Ascending aorta (tissue), 2 donors: ENCODE data around the gene CTIF. TPM values are rescaled to one million over a fixed set of nuclear protein-coding genes. Genes with fewer than 3 reads are reported as not detected.

Experiments used
- DNase-seq, 2 donors: peaks; one replicate each; pipeline ENCODE4 v3.0.0-alpha.2; 2019; ENCODE audit warnings: low spot score in 2 of 2
- H3K27ac ChIP-seq, 2 donors: fragments of 200-600 bp; sonication (generic); one replicate each; pipeline ENCODE4 v1.5.1; 2016 to 2017; ENCODE audit warnings: mild to moderate bottlenecking in 1 of 2
- H3K27me3 ChIP-seq: fragments of 200-600 bp; sonication (generic); one replicate; pipeline ENCODE4 v1.5.1; 2017
- H3K36me3 ChIP-seq, 2 donors: fragments of 200-600 bp; sonication (generic); one replicate each; pipeline ENCODE4 v1.5.1; 2016
- H3K4me1 ChIP-seq, 2 donors: fragments of 200-600 bp; sonication (generic); one replicate each; pipeline ENCODE4 v1.5.1; 2016 to 2017; ENCODE audit warnings: mild to moderate bottlenecking in 1 of 2
- H3K4me3 ChIP-seq, 2 donors: fragments of 200-600 bp; sonication (generic); one replicate each; pipeline ENCODE4 v1.5.1; 2016 to 2017; ENCODE audit warnings: mild to moderate bottlenecking in 1 of 2
- H3K9me3 ChIP-seq, 2 donors: fragments of 200-600 bp; sonication (generic); one replicate each; pipeline ENCODE4 v1.5.1; 2016
- intact Hi-C: fragments of 100-400 bp; cut with DNase I; formaldehyde crosslinking; loops from one replicate; pipeline ENCODE4 v1.15.1; 2023
- total RNA-seq: library from RNA; depleted of rRNA; stranded (reverse); fragments of >200 nt; gene quantifications from one replicate; pipeline ENCODE4 v1.1.0, GENCODE V29; 2016
- TF ChIP-seq, protein P1 (sequence below), 3 experiments: fragments of 200-600 bp in 2 of 3; fragments of 450-650 bp in 1 of 3; sonication (generic) in 2 of 3; IDR thresholded peaks; one replicate each; pipeline ENCODE4 v1.5.1; 2016 to 2019; ENCODE audit warnings: antibody characterized with exemption in 3 of 3, mild to moderate bottlenecking in 1 of 3, moderate library complexity in 1 of 3

Gene CTIF
- total RNA-seq, 1 donor from 2014 or later, result 55.3 TPM

GRCh38 chr18:48887294-48887904, 348.6 kb downstream of the CTIF start:
- DNase-seq, result peak in 1 of 2 donors; percentile 59
- intact Hi-C loops, result no loop called here
- peaks cover 3 to 21% of the 10 kb centered on the region in 2 donors for H3K4me1 ChIP-seq
- H3K9me3 ChIP-seq, result no peaks in the 10 kb centered on the region
- H3K27me3 ChIP-seq, result no peaks in the 10 kb centered on the region
- H3K36me3 ChIP-seq, result no peaks in the 10 kb centered on the region
- no peak overlapping the region for H3K4me3 ChIP-seq
- H3K27ac ChIP-seq, result no peak overlapping the region
- TF ChIP-seq, protein P1, sequence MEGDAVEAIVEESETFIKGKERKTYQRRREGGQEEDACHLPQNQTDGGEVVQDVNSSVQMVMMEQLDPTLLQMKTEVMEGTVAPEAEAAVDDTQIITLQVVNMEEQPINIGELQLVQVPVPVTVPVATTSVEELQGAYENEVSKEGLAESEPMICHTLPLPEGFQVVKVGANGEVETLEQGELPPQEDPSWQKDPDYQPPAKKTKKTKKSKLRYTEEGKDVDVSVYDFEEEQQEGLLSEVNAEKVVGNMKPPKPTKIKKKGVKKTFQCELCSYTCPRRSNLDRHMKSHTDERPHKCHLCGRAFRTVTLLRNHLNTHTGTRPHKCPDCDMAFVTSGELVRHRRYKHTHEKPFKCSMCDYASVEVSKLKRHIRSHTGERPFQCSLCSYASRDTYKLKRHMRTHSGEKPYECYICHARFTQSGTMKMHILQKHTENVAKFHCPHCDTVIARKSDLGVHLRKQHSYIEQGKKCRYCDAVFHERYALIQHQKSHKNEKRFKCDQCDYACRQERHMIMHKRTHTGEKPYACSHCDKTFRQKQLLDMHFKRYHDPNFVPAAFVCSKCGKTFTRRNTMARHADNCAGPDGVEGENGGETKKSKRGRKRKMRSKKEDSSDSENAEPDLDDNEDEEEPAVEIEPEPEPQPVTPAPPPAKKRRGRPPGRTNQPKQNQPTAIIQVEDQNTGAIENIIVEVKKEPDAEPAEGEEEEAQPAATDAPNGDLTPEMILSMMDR (IDR thresholded peaks at IDR 0.05), result no peak

- H3K36me3 ChIP-seq, result no peaks in the 10 kb centered on the region
- peak in 1 of 2 donors; percentile 60 for DNase-seq
- H3K4me3 ChIP-seq, result no peak overlapping the region
- no peaks in the 10 kb centered on the region for H3K9me3 ChIP-seq
- H3K27me3 ChIP-seq, result no peaks in the 10 kb centered on the region
- H3K4me1 ChIP-seq, result peaks cover 3 to 25% of the 10 kb centered on the region in 2 donors
- intact Hi-C loops, result no loop called here
- TF ChIP-seq, protein P1 (IDR thresholded peaks at IDR 0.05), result no peak
- H3K27ac ChIP-seq, result no peak overlapping the region
These were observed 349.3 kb downstream of the CTIF start for GRCh38 chr18:48887905-48888772.

DNA sequence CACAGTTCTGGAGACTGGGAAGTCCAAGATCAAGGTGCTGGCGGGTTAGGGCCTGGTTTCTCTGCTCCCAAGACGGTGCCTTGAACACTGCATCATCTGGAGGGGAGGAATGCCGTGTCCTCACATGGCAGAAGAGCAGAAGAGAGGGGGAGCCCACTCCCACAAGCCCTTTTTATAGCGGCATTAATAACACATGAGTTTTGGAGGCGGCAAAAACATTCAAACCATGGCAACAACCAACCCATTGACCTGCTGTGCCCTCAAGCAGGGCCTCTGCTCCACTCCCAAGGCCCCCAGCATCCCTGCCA, 349.9 kb downstream of the CTIF start:
- TF ChIP-seq, protein P1 (IDR thresholded peaks at IDR 0.05), result no peak
- Histone ChIP-seq H3K9me3 (no peaks in the 10 kb centered on the region), H3K36me3 (no peaks in the 10 kb centered on the region), H3K27ac (no peak overlapping the region), H3K4me1 (peaks cover 3 to 25% of the 10 kb centered on the region in 2 donors), H3K27me3 (no peaks in the 10 kb centered on the region), H3K4me3 (no peak overlapping the region)
- DNase-seq, result peak in 1 of 2 donors; percentile 49
- intact Hi-C loops, result no loop called here

DNA sequence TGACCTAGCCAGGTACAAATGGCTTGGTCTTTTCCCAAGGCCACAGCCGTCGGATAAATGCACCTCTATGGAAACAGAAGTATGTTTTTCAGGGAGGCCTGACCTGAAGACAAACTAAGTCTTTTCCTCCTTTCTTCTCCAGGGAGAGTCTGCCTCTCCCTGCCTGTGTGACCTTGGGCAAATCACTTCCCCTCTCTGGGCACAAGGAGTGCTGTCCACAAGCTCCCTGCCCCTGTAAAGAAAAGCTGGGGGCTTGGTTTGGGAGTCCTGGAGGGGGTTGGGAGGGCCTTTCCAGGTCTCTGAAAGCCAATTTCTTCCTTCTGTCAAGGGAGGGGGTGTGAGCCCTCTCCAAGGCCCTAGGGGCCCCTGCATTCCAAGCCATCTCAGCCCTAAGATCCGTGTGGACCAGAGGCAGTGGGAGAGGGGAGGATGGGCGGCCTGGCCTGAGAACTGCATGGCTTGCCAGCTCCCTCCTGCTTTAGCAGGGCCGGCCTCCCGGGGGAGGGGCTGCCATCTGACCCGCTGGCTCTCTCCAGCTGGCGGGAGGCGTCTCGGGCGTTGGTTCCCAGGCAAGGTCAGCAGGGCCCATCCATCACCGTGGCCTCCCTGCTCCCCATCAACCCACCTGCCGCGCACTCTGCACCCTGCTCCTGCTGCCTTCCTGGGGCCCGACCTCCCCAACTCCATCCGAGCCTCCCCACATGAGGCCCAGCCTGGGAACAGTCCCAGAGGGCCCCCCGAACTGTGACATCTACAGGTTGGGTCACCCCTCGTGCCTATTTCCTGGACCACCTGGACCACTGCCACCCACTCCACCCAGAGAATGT, 350.5 kb downstream of the CTIF start:
- TF ChIP-seq, protein P1 (IDR thresholded peaks at IDR 0.05), result no peak
- Histone ChIP-seq H3K27ac (peak overlapping the region in 1 of 2 donors; percentile 27), H3K4me1 (peaks cover 3 to 25% of the 10 kb centered on the region in 2 donors), H3K4me3 (no peak overlapping the region), H3K27me3 (no peaks in the 10 kb centered on the region), H3K36me3 (no peaks in the 10 kb centered on the region), H3K9me3 (no peaks in the 10 kb centered on the region)
- DNase-seq, result peak in 1 of 2 donors; percentile 80
- intact Hi-C loops, result no loop called here

DNA sequence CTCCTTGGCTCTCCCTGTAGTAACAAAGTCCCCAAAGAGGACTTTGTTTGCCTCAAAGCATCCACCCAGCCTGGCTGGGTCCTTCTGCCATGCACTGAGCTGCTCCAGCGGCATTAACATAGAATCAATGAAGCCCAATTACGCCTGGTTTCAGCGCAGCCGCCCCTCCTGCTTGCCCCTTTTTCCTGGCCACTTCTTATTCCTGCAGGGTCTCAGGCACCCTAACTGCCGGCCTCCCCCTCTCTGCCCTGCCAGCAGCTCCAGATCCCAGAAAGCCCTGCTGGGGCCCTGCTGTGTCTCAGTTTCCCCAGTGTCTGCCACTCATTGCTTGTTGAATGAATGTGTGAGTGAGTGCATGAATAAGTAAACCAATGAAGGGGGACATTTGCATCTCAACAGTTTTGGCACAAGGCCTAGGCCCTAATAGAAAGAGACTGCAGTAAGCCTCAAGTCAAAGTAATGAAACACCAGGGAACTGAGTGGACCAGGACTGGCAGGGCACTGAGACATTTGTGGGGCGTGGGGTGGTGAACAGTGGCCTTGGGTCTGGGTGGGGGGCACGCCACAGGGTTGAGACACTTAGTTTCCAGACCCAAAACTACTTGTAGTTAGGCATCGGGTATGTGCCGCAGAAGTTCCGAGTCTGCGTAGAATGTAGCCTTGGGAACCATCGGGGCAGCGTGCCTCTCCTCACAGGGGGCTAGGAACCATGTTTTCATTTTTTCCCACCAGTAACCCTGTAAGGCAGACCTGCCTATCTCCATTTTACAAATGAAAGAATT, 351.3 kb downstream of the CTIF start:
- TF ChIP-seq, protein P1 (IDR thresholded peaks at IDR 0.05), result no peak
- DNase-seq, result peak in 1 of 2 donors; percentile 58
- Histone ChIP-seq H3K27me3 (no peaks in the 10 kb centered on the region), H3K4me1 (peaks cover 3 to 20% of the 10 kb centered on the region in 2 donors), H3K36me3 (no peaks in the 10 kb centered on the region), H3K27ac (peak overlapping the region in 1 of 2 donors; percentile 27), H3K4me3 (no peak overlapping the region), H3K9me3 (no peaks in the 10 kb centered on the region)
- intact Hi-C loops, result no loop called here
